SH-SY5Y (cell line): ENCODE data around the gene CREM.

Source experiments
- GATA2 ChIP-seq: IDR thresholded peaks from 2 replicates; pipeline ENCODE4 v1.6.1; 2011; ENCODE audit warnings: mild to moderate bottlenecking, low read depth, low read length
- GATA3 ChIP-seq: IDR thresholded peaks from 2 replicates; pipeline ENCODE4 v1.6.1; 2011; ENCODE audit warnings: low read depth, mild to moderate bottlenecking, low read length, moderate library complexity

DNA sequence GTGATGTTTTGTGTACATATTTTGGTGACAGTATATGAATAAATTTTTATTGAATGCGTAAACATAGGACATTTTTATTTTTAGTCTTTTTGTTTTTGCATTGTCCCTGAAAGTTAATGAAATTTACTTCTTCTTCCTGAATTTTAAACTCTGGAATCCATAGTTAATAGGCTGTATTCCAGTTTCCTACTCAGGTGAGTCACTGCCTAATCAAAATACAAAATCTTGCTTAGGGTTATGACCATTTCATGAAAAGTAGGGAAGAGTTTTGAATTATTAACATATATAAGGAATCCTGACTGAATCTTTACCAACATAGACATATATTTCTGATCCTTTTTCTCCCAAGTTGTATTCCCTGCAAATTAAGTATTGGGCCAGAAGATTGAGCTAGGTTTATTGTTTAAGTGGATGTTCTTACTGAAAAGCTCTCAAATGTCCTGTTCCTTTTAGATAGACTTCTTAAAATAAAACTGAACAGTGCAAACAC lies 2.6 kb downstream of the CREM start:
- TF ChIP-seq GATA3 (no peak), GATA2 (no peak)
